HepG2 (cell line): ENCODE results near the gene HAPLN2. TPM values are rescaled to one million over a fixed set of nuclear protein-coding genes. Genes with fewer than 3 reads are reported as not detected.

ENCODE experiments used
- ARNT ChIP-seq: fragments of 450-650 bp; IDR thresholded peaks from 2 replicates; pipeline ENCODE4 v1.6.1; 2017
- ATF1 ChIP-seq: IDR thresholded peaks from 2 replicates; pipeline ENCODE4 v1.6.1; 2016; ENCODE audit warnings: mild to moderate bottlenecking, control low read depth
- ATF2 ChIP-seq: sonication (generic); formaldehyde crosslinking; IDR thresholded peaks from 2 replicates; pipeline ENCODE4 v1.4.0; 2020; ENCODE audit warnings: missing genetic modification reagents
- DMAP1 ChIP-seq: IDR thresholded peaks from 2 replicates; pipeline ENCODE4 v1.6.1; 2016
- FOXJ3 ChIP-seq: sonication (generic); formaldehyde crosslinking; IDR thresholded peaks from 2 replicates; pipeline ENCODE4 v1.4.0; 2020; ENCODE audit warnings: missing genetic modification reagents, mild to moderate bottlenecking, borderline replicate concordance
- JARID2 ChIP-seq: sonication (generic); formaldehyde crosslinking; IDR thresholded peaks from 2 replicates; pipeline ENCODE4 v1.8.1; 2023; ENCODE audit warnings: missing genetic modification reagents, inconsistent platforms; ENCODE audit not compliant: insufficient replicate concordance
- MIXL1 ChIP-seq: IDR thresholded peaks from 2 replicates; pipeline ENCODE4 v1.6.1; 2016
- MXD1 ChIP-seq: sonication (generic); formaldehyde crosslinking; IDR thresholded peaks from 2 replicates; pipeline ENCODE4 v1.4.0; 2020; ENCODE audit warnings: mild to moderate bottlenecking, missing genetic modification reagents
- NFRKB ChIP-seq: fragments of 450-650 bp; IDR thresholded peaks from 2 replicates; pipeline ENCODE4 v1.6.1; 2017
- POLR2G ChIP-seq: fragments of 200-400 bp; formaldehyde crosslinking; IDR thresholded peaks from 2 replicates; pipeline ENCODE4 v1.6.1; 2018; ENCODE audit warnings: mild to moderate bottlenecking, low read depth, low read length, moderate library complexity
- PREB ChIP-seq: sonication (generic); formaldehyde crosslinking; IDR thresholded peaks from 2 replicates; pipeline ENCODE4 v1.4.0; 2020; ENCODE audit warnings: missing genetic modification reagents
- PRPF4 ChIP-seq: fragments of 200-400 bp; formaldehyde crosslinking; IDR thresholded peaks from 2 replicates; pipeline ENCODE4 v1.6.1; 2016; ENCODE audit warnings: low read length, low read depth; ENCODE audit not compliant: poor library complexity, severe bottlenecking
- SNAPC2 ChIP-seq: sonication (generic); formaldehyde crosslinking; IDR thresholded peaks from 2 replicates; pipeline ENCODE4 v1.8.1; 2022; ENCODE audit warnings: mild to moderate bottlenecking, missing genetic modification reagents
- TCF7L2 ChIP-seq: IDR thresholded peaks from 2 replicates; pipeline ENCODE4 v1.6.1; 2011; ENCODE audit warnings: mild to moderate bottlenecking, low read depth, low read length, moderate library complexity
- XBP1 ChIP-seq: sonication (generic); formaldehyde crosslinking; IDR thresholded peaks from 2 replicates; pipeline ENCODE4 v1.5.0; 2020; ENCODE audit warnings: missing genetic modification reagents
- ZFP1 ChIP-seq: IDR thresholded peaks from 2 replicates; pipeline ENCODE4 v1.6.1; 2016
- ZNF17 ChIP-seq: sonication (generic); formaldehyde crosslinking; IDR thresholded peaks from 2 replicates; pipeline ENCODE4 v1.5.0; 2020; ENCODE audit warnings: mild to moderate bottlenecking, missing genetic modification reagents
- ZNF318 ChIP-seq: sonication (generic); formaldehyde crosslinking; IDR thresholded peaks from 2 replicates; pipeline ENCODE4 v1.4.0; 2020; ENCODE audit warnings: mild to moderate bottlenecking, missing genetic modification reagents
- ZNF329 ChIP-seq: sonication (generic); formaldehyde crosslinking; IDR thresholded peaks from 2 replicates; pipeline ENCODE4 v1.9.0; 2021; ENCODE audit warnings: low read depth, mild to moderate bottlenecking, missing genetic modification reagents
- ZNF331 ChIP-seq: sonication (generic); formaldehyde crosslinking; IDR thresholded peaks from 2 replicates; pipeline ENCODE4 v1.4.0; 2020; ENCODE audit warnings: missing genetic modification reagents
- ZNF792 ChIP-seq: IDR thresholded peaks from 2 replicates; pipeline ENCODE4 v1.6.1; 2016
- polyA plus RNA-seq, 8 experiments: library from polyadenylated mRNA; depleted of rRNA in 3 of 8; stranded (reverse) in 7 of 8; unstranded in 1 of 8; fragments of >200 nt; fragmentation: Illumina TruSeq in 4 of 8; extraction: Trizol in 4 of 8; gene quantifications; 2 replicates each; pipeline versions ENCODE4 v1.2.1 to v1.2.3, GENCODE V29; 2011 to 2016; ENCODE audit warnings: low read depth in 4 of 8, missing spikeins in 1 of 8, mixed read lengths in 1 of 8; ENCODE audit not compliant: insufficient read depth in 1 of 8
- total RNA-seq, 5 experiments: library from RNA; depleted of rRNA; stranded (reverse); fragments of >200 nt; fragmentation: Illumina TruSeq; extraction: Trizol; gene quantifications; 2 replicates each; pipeline ENCODE4 v1.2.3, GENCODE V29; 2016; ENCODE audit warnings: low read depth in 1 of 5

Gene HAPLN2
- total and polyA plus RNA-seq, 2 of the 13 experiments (the other 11 are each of a cell fraction or from before 2014, with no cell fraction given) = not detected

- peak; percentile 53; the same call in 1 of the 2 replicates for TF ChIP-seq FOXJ3
- TF ChIP-seq ZNF318 (CRISPR knock-in tag) = no peak
- TF ChIP-seq JARID2 (CRISPR knock-in tag) = no peak
- 0 out of 2 replicates have a peak, but pooled peaks have one; percentile 33 for TF ChIP-seq ZFP1
- peak; percentile 96 for TF ChIP-seq POLR2G
- TF ChIP-seq PRPF4 = no peak
- TF ChIP-seq SNAPC2 (CRISPR knock-in tag) = no peak
- TF ChIP-seq ATF1 = no peak
- peak; percentile 7 for TF ChIP-seq ATF2 (CRISPR knock-in tag)
- peak; percentile 94 for TF ChIP-seq DMAP1 (CRISPR knock-in tag)
- TF ChIP-seq MIXL1 (CRISPR knock-in tag) = no peak
- peak; percentile 38; the same call in 1 of the 2 replicates for TF ChIP-seq NFRKB
- no peak for TF ChIP-seq ZNF329 (CRISPR knock-in tag)
- TF ChIP-seq ZNF17 (CRISPR knock-in tag) = no peak
- TF ChIP-seq XBP1 (CRISPR knock-in tag) = no peak
- no peak for TF ChIP-seq TCF7L2
- TF ChIP-seq MXD1 = peak; percentile 99; the same call in 1 of the 2 replicates
- TF ChIP-seq PREB (CRISPR knock-in tag) = no peak
- TF ChIP-seq ZNF792 = peak; percentile 59; the same call in 1 of the 2 replicates
- TF ChIP-seq ZNF331 (CRISPR knock-in tag) = no peak
- no peak for TF ChIP-seq ARNT
These were observed 17.9 kb upstream of the HAPLN2 start, which contains the start of gene GPATCH4 (continued) for GRCh38 chr1:156601122-156601830.
